Stimulated activated CD4-positive, alpha-beta T cell treated with anti-CD3 and anti-CD28 coated beads, Interleukin-4, amount 100 ng/mL, for 1 hour (primary cell): ENCODE results near the gene ABHD6.
"Not testable (repeated sequence)": the region's sequence is repeated elsewhere in the genome, so short reads cannot be mapped to it uniquely, and the experiment has no call there.

Source experiments
- DNase-seq: peaks from one replicate; pipeline ENCODE4 v3.0.0-alpha.2; 2020

The ABHD6 gene

GRCh38 chr3:58243976-58244585, 6.5 kb downstream of the ABHD6 start:
- no peak for DNase-seq

- DNase-seq: no peak
Observed at GRCh38 chr3:58246148-58247047, 8.8 kb downstream of the ABHD6 start.

GRCh38 chr3:58249358-58250092, 11.9 kb downstream of the ABHD6 start:
- DNase-seq: no peak

GRCh38 chr3:58250093-58250707, 12.6 kb downstream of the ABHD6 start:
- DNase-seq: no peak

DNA sequence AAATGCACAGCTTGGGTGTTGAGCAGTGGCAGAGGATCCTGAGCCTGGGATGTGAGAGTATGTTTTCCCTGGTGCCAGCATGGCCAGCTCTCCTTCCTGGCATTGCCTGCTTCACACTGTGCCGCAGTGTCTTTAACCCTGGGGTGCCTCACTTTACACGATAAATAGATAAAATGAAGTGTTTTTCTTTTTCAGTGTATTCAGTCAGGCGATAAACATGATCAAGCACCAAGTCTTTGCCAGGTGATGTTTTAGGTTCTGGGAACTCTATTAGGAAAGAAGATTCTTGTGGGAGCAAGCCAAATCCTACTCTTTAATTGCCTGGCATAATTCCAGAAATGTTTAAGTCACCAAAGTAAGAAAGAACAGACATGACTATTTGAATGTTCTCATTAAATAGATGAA, 14.0 kb downstream of the ABHD6 start:
- DNase-seq: no peak

GRCh38 chr3:58254144-58254543, 16.6 kb downstream of the ABHD6 start:
- no peak for DNase-seq

GRCh38 chr3:58256061-58256460, 18.5 kb downstream of the ABHD6 start:
- DNase-seq: no peak

- DNase-seq: no peak
Observed at GRCh38 chr3:58256511-58256910, 18.9 kb downstream of the ABHD6 start.

- DNase-seq: no peak
Observed at GRCh38 chr3:58258392-58259055, 20.9 kb downstream of the ABHD6 start.

GRCh38 chr3:58260261-58260731, 22.7 kb downstream of the ABHD6 start:
- no peak for DNase-seq

GRCh38 chr3:58260733-58261132, 23.1 kb downstream of the ABHD6 start:
- no peak for DNase-seq

DNA sequence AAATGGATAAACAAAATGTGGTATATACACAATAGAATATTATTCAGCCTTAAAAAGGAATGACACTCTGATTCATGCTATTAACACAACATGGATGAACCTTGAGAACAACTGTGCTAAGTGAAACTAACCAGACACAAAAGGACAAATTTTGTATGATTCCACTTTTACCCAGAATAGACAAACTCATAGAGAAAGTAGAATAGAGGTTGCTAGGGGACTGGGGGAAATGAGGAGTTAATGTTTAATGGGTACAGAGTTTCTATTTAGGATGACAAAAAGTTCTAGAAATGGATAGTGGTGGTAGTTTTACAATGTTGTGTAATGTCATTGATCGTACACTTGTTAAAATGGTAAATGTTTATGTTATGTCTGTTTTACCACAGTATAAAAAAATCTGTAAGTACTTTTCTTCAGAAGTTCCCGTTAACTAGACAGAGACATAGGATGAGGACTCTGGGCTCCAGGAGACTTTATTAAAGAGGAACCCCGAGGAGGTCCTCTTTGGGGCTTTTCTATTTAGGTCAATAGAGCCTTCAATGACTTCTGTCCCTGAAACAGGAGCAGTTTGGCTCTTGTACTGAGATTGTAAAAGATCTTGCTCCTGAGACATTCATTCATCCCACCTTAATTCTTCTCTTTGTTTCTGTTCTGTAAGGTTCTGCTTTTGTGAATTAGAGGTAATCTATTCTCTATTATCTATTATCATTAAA, 24.5 kb downstream of the ABHD6 start:
- no peak for DNase-seq

GRCh38 chr3:58266577-58266976, 29.0 kb downstream of the ABHD6 start:
- DNase-seq: no peak

DNA sequence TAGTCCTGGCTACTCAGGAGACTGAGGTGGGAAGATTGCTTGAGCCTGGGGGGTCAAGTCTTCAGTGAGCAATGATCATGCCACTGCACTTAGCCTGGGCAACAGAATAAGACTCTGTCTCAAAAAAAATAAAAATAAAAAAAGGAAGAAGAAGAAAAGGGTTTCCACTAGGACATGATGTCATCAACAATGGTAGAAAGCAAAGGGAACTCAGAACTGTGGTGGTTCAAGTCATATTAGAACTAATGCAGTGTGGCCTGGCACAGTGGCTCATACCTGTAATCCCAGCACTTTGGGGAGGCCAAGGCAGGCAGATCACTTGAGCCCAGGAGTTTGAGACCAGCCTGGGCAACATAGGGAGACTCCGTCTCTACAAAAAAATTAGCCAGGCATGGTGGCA, 30.0 kb downstream of the ABHD6 start:
- not testable (repeated sequence) for DNase-seq

GRCh38 chr3:58269356-58269755, 31.8 kb downstream of the ABHD6 start:
- no peak for DNase-seq

- DNase-seq: no peak
Observed at GRCh38 chr3:58270485-58270884, 32.9 kb downstream of the ABHD6 start.

GRCh38 chr3:58271901-58272501, 34.4 kb downstream of the ABHD6 start:
- DNase-seq: no peak

- DNase-seq: no peak
Observed at GRCh38 chr3:58272891-58273290, 35.3 kb downstream of the ABHD6 start.

DNA sequence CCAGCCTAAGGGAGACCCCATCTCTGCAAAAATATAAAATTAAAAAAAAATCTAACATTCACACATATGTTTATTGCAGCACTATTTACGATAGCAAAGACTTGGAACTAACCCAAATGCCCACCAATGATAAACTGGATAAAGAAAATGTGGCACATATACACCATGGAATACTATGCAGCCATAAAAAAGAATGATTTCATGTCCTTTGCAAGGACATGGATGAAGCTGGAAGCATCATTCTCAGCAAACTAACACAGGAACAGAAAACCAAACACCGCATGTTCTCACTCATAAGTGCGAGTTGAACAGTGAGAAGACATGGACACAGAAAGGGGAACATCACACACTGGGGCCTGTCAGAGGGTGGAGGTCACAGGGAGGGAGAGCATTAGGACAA, 35.8 kb downstream of the ABHD6 start:
- DNase-seq: not testable (repeated sequence)

DNA sequence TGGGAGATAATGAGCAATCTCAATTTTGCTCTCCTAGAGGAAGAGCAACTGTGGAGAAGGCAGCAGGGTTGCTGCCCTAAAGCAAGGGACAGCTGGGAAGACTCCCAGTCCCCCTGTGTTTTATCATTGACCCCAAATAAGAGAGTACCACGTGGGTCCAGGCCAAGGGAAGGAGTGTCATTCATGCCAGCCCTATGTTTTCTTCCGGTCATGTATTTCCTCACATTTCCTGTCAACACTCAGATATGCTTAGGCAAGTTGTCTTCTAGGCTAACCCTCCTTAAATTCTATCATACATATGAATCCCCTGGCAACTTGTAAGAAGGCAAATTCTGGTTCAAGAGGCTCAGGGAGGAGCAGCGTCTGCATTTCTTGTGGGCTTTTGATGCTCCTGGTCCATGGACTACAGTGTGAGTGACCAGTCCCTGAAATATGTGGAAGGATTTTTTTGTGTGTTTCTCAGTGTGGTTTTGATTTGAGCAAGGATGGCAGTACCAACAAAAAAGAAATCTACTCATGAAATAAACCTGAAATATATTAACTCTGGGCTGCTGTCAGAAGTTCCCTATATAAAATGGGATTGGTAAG, 36.5 kb downstream of the ABHD6 start:
- no peak for DNase-seq

DNA sequence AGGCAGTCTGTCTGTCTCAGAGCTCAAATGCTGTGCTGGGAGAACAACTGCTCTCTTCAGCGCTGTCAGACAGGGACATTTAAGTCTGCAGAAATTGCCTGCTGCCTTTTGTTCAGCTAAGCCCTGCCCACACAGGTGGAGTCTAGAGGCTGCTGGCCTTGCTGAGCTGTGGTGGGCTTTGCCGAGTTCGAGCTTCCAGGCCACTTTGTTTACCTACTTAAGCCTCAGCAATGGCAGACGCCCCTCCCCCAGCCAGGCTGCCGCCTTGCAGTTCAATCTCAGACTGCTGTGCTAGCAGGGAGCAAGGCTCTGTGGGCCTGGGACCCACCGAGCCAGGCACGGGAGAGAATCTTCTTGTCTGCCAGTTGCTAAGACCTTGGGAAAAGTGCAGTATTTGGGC, 43.5 kb downstream of the ABHD6 start:
- DNase-seq: no peak
